IPS DF 4.7 (cell line): ENCODE results near the gene ZNF529.
"Not testable (repeated sequence)": the region's sequence is repeated elsewhere in the genome, so short reads cannot be mapped to it uniquely, and the experiment has no call there.

Experiments
- DNase-seq: peaks from one replicate; pipeline ENCODE4 v3.0.0-alpha.2; 2013; ENCODE audit warnings: low spot score; ENCODE audit errors: extremely low read depth

Gene ZNF529

DNA sequence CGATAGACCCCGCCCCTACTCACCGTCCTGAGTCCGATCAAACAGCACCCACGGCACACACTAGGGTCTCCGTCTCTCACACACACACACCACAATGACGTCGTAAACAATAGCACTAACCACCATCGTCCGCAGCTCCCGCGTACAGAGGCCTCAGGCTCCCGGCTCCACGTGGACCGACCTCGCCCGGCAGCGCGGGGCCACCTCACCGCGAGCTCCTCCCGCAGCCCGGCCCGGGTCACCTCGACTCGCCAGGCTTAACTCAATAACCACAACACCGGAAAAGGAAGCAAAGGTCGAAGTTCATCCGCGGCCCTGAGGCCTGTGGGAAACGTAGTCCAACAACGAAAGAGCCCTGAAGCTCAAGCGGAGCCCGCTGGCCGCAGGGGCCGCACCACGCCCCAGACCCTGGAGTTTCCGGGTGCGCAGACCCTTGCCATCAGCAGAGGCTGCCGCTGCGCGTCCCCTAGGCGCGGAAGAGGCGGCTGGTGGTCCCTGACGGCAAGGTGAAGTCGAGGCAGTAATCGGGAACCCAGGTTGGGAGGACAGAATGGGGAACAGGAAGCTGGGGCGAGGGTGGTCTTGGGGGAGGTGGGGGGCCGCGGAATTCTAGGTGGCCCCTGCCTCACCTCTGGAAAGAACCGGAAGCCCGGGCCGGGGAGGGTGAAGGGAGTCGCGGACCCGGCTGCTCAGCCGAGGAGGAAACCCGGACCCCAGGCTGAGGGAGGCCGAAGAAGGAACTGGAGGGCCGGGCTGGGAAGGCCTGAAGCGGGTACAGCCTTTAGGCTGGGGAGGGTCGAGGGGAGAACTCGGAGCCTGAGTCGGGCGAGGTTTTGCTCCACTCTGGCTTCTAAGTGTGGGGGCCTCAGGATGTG is at the start of gene ZNF529:
Gene ZNF529 (minus strand): TSS at position 273 of the 875 bp plus-strand sequence. CDS start 946 bp downstream, outside the sequence.
- peak; percentile 89 for DNase-seq

DNA sequence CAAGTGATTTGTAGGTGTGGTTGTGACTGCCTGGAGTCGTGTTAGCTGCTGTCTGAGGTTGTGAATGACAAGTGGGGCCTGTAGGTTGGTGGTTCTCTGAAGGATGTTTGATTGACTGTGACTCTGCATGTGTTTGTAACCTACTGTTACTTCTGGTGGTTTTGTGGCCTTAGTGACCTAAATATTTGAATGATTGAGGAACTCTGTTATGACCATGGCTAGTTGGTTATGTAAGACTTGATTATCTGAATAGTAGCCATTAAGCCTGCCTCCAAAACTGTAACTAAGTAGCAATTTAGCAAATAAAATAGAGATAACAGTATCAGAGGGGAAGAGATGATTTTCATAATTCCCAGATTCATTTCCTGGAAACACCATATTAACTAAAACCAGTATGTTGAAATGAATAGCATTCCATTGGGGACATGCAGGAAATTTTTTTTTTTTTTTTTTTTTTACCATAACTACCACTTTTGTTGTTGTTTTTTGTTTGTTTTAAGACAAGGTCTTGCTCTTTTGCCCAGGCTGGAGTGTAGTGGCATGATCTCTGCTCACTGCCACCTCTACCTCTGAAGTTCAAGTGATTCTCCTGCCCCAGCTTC is 32.9 kb upstream of the ZNF529 start:
- no peak for DNase-seq

DNA sequence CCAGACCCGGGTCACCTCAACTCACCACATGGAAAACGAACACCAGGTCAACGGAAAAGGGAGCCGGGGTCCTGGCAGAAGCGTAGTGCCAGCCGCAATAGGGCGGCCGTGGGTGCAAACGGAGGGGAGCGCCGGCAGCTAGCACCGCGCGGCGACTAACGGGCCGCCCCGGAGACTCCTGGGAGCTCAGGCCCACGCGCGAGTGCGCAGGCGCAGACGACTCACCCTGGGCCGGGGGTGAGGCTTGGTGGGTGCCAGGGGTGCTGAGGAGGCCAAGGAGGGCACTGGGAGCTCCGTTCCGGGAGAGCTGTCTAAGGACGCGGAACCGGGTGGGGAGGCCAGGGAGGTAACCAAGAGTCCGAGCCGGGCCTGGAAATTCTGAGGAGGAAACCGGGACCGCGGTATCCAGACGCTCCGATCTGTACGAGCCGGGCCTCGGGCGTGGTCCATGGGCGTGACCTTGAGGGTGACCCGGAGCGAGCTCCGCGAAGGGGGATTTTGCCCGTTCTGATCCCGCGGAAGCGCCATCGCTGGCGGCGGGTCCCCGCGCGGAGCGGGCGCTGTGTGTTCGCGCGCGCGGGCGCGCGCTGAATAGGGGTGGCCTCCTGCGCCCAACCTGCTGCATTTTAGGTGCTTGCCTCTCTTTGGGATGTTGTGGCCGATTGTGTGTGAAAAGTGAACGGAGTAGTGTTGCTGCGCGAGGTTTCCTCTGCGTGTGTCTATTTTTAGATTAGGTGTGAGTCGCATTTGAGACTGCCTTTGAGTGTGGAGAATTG is 32.2 kb upstream of the ZNF529 start, which contains the start of gene ZNF382:
Gene ZNF382 (plus strand): TSS at position 213 of the 776 bp plus-strand sequence. CDS start 4,602 bp downstream, outside the sequence.
- no peak for DNase-seq

DNA sequence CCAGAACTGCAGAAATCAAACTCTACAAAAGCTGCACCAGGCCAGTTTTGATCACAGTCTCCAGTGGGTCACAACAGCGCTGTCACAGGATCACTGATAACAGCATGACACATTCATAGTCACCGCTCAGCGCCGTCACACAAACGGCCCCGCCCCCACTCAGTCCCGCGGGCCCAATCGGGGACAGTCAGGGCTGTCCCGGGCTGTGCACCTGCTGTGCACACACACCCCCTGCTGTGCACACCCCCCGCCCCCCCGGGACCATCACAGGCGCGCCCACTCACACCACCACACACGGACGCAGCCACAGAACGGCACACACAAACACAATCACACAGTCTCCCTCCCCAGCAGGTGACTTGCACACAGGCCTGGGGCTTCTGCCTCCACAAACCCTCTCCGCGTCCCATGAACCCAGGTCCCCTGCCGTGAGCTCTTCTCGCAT is 31.6 kb upstream of the ZNF529 start:
- DNase-seq: no peak

DNA sequence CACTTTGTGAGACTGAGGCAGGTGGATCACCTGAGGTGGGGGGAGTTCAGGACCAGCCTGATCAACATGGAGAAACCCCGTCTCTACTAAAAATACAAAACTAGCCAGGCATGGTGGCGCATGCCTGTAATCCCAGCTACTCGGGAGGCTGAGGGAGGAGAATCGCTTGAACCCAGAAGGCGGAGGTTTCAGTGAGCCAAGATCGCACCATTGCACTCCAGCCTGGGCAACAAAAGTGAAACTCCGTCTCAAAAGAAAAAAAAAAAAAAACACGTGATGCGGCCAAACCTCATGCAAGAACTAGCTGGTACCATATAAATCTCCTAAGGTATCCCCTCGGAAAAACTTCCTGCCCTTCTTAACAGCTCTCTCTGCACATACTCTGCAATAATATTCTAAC is 29.6 kb upstream of the ZNF529 start:
- DNase-seq: not testable (repeated sequence)

DNA sequence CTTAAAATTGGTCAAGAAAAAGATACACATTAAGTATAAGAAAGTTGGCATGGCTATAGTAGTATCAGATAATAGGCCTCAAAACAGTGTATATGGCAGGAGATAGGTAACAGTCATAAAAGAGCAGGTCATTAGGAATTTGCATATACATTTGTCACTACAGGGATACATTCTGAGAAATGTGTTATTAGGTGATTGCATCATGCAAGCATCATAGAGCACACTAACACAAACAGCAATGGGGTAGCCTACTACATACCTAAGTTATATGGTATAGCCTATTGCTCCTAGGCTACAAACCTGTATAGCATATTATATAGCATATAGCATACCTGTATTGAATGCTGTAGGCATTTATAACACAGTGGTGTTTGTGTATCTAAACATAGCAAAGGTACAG is 6.2 kb upstream of the ZNF529 start:
- DNase-seq: no peak

DNA sequence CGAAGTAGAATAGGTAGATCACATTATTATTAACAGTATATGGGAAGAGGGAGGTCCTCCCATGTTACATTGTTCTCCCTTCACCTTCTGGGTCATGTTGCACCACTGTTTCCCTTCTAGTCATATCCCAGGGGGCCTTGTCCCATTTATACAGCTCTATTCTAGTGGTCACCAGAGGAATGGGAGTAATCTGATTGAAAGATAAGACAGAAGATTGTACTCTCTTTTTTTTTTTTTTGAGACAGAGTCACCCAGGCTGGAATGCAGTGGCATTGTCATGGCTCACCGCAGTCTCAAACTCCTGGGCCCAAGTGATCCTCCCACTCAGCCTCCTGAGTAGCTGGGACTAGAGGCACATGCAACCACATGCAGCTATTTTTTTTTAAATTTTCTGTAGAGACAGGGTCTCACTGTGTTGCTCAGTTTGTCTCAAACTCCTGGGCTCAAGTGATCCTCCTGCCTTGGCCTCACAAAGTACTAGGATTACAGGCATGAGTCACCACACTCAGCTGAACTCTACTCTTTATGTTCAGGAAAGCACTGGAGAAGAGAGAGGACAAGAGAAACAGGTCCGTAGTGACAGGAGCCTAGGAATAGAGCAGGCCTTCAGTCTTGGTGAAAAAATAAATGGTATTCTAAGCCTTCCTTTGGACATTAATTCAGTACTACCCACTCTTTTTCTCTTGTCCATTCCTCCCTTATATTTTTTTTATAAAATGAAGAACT is 4.3 kb upstream of the ZNF529 start:
- no peak for DNase-seq

DNA sequence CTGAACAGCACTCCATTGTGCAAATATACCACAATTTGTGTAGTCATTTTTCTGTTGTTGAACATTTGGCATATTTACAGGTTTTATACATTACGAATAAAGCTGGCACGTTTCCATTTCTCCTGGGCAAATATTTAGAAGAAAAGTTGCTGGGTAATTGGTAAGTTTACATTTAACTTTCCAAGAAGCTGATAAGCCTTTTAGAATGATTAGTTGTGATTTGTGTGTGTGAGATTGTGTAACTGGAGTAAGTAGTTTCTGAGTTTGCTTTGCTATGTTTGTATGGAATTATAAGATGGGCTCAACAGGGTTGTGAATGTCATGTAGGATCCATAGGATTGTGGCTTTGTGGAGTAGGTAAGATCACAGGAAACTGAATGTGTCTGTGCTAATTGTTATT is 1.6 kb upstream of the ZNF529 start:
- no peak for DNase-seq

DNA sequence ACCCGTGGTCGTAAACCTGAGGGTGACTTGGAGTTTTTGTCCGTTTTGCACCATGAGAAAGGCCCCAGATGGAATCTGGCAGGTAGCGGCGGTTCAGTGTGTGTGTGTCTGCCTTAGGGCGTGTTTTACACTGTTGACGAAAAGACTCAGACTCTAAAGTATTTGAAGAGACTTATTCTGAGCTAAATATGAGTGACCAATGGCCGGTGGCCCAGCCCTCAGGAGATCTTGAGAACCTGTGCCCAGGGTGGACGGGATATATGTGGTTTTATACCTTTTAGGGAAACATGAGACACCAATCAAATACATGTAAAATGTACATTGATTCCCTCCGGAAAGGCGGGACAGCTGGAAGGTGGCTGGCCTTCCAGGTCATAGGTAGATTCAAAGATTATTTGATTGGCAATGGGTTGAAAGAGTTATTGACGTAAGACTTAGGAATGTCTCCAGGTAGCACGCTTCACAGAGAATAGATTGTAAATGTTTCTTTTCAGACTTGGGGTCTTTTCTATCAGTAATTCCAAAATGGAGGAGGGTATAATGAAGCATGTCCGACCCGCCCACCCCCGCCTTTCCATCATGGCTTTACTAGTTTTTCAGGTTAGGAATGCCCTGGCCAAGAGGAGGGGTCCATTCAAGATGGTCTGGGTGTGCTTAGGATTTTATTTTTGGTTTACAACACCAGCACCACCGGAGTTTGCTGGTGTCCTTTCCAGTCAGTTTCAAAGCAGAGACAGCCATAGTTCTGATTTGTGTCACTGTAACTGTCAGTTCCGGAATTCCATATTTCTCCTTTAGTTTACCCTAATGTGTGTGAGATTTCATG is 1.0 kb upstream of the ZNF529 start:
- DNase-seq: no peak

DNA sequence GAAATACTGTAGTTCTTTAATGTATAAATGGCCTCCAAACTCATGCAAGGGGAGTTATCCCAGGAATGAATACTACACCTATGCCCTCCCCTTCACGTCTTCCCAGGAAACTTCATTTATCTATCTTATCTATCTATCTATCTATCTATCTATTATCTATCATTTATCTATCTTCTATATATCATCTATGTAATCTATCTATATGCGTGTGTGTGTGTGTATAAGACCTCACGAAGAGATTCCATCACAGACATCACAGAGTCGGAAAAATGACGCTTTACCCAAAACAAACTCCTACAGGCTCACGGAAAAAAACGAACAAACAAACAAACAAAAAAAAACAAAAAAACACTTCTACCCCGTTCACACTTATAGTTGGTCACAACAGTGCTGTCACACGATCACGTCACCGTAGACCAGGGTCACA is 486 bp downstream of the ZNF529 start:
- DNase-seq: no peak

DNA sequence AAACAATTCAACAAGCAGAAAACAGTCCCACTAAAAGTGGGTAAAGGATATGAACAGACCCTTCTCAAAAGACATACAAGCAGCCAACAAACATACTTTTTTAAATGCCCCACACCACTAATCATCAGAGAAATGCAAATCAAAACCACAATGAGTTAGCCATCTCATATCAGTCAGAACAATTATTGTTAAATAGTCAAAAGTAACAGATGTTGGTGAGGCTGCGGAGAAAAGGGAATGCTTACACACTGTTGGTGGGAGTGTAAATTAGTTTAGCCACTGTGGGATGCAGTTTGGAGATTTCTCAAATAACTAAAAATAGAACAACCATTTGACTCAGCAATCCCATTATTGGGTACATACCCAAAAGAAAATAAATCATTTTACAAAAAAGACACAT is 8.7 kb downstream of the ZNF529 start:
- no peak for DNase-seq

DNA sequence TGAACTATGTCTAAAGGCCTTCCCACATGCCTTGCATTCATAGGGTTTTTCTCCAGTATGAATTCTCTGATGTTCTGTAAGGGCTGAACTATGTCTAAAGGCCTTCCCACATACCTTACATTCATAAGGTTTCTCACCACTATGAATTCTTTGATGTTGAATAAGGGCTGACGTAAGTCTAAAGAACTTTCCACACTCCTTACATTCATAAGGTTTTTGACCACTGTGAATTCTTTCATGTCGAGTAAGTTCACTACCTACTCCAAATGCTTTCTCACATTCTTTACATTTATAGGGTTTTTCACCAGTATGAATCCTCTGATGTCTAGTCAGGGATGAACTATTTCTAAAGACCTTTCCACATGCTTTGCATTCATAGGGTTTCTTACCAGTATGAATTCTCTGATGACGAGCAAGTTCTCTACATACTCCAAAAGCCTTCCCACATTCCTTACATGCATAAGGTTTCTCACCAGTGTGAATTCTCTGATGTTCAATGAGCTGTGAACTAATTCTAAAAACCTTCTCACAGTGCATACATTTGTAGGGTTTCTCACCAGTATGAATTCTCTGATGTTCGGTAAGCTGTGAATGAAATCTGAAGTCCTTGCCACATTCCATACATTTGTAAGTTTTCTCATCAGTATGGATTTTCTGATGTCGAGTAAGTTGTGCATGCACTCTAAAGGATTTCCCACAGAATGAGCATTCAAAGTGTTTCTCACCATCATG is 25.9 kb downstream of the ZNF529 start:
- DNase-seq: no peak

DNA sequence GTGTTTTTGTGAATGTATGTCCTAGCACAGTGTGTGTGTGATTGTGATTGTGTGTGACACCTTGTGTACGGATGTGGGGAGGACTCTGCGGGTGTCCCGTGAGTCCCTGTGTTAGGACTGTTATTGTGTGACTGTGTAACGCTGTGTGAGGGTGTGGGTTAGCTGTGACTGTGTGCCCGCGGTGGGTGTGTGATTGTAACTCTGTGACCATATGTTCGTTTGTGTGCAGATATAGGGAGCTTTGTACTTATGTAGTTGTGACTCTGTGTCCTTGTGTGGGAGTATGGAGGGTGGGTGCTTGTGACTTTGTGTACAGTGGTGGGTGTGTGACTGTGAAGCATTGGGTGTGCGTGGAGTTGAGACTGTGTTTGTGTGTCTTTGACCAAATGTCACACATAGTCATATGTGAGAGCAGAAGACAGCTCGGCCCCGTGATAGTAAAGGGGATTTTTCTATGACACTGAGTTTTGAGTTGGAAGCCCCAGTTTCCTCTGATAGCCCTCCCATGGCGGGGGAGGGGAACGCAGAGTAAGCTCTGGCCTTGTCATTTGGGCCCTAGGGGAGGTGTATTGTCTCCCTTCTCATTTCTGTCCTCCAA is 44.1 kb downstream of the ZNF529 start:
- no peak for DNase-seq

DNA sequence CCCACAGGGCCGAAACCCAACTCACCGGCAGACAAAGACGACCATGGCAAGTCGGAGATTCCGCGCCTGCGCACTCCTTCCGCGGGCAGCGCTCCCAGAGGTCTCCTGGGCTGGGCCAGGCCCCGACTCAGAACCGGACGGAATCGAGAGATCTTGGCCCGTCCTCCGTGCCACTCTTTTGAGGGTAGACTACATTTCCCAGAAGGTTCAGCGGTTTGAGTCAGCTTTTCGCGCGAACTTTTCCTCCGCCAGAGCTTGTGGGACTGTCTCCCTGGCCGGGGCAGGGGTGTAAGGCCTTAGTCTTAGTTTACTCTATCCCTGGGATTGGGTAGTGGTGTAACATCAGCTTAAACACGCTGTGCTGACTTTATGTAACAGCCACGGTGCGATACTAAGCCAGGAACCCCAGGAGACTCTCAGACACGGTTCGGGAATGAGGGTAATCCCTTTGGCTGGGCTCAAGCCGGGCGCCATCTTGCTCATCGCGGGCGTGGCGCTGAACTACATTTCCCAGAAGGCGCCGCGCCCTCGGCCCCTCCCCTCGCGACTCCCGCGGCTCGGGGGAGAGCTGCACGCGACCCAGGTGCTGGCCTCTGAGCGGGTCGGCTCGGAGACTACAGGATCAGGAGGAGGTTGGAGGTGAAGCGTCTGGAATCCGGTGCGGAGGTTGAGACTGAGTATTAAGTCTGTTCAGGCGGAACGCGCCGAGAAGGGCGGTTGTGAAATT is 44.7 kb downstream of the ZNF529 start, which contains the start of gene ZNF260:
Gene ZNF260 (minus strand): TSS at position 78 of the 727 bp plus-strand sequence. CDS start 13,033 bp downstream, outside the sequence.
- DNase-seq: peak; percentile 93

DNA sequence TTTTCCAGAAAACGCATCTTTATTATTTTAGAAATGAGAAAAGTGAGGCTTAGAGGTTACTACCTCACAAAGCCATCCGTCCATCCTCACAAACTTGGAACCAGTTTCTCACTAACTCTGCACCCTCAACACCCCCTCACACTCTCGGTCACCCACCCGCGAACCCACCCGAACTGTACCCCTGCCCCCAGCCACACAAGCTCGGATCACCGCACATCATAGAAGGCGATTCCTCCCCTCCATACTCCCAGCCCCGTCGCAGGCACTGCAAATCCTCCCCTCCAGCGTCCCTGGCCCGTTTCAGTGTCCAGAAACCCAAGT is 45.3 kb downstream of the ZNF529 start:
- no peak for DNase-seq

DNA sequence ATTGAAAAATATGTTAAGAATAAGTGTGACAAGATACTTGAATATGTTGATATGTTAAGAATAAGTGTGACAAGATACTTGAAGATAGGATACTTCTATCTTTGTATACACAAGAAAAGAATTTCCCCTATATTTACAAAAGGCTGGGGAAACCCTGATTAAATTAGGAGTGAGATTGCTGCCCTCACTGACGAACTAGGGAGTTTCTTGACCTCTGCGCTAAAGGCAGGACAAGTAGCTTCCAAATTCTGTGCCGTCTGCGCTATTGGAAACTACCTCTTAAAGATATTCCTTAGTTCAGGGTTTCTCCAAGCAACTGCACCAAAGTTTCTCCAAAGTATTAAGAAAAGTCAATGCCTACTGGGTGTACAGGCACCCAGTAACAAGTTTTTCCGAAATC is 45.8 kb downstream of the ZNF529 start:
- DNase-seq: no peak

DNA sequence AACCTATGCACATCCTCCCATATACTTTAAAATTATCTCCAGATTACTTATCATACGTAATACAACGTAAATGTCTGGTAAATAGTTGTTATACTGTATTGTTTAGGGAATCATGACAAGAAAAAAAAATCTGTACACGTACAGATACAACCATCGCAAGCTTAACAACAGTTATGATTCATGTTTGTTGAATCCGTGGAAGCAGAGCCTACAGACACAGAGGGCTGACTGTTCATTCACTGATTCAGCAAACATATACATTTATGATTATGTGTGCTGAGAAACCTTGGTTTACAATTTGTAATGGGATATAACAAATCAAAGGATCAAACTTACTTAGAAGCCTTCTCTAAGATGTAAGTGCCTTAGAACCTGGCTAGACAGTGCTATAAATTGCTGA is 46.5 kb downstream of the ZNF529 start:
- no peak for DNase-seq

DNA sequence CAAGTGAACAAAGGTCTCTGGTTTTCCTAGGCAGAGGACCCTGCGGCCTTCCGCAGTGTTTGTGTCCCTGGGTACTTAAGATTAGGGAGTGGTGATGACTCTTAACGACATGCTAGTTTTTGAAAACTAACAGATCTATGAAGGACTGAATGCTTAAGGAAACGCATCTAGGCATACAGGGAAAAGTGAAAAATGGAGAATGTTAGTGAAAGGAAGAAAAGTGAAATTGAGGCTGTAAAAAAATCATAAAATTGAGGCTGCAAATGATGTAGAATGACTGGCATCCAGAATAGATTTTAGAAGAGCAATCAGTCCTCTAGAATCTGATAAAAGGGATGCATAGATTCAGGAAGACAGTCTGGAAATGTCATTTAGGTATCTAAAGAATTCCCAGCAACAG is 48.5 kb downstream of the ZNF529 start:
- DNase-seq: no peak
